Neural progenitor cell (in vitro differentiated cells): ENCODE data around the gene MTFR2.

Experiments
- CTCF ChIP-seq: fragments of 200-600 bp; sonication (generic); IDR thresholded peaks from 2 replicates; pipeline ENCODE4 v1.5.1; 2017; ENCODE audit warnings: antibody characterized with exemption, mild to moderate bottlenecking
- EZH2 ChIP-seq: fragments of 200-600 bp; sonication (generic); IDR thresholded peaks from 2 replicates; pipeline ENCODE4 v1.6.1; 2017; ENCODE audit warnings: antibody characterized with exemption, mild to moderate bottlenecking, moderate library complexity

GRCh38 chr6:136201732-136202131 lies 48.4 kb downstream of the MTFR2 start:
- TF ChIP-seq CTCF (no peak), EZH2 (no peak)
